Ovary (tissue), 9 donors: ENCODE results near the gene GAD2. TPM values are rescaled to one million over a fixed set of nuclear protein-coding genes. Genes with fewer than 3 reads are reported as not detected.
"Not testable (repeated sequence)": the region's sequence is repeated elsewhere in the genome, so short reads cannot be mapped to it uniquely, and the experiment has no call there.

Experiments used
- DNase-seq, 5 donors: peaks; one replicate each; pipeline ENCODE4 v3.0.0-alpha.2; 2019 to 2020
- H3K27ac ChIP-seq, 2 donors: fragments of 200-600 bp; one replicate each; pipeline versions ENCODE4 v1.5.1 to v1.8.0; 2019 to 2022
- H3K27me3 ChIP-seq: fragments of 200-600 bp; one replicate; pipeline ENCODE4 v1.8.0; 2022
- H3K36me3 ChIP-seq: fragments of 200-600 bp; sonication (generic); one replicate; pipeline ENCODE4 v1.5.1; 2019
- H3K4me1 ChIP-seq: one replicate; pipeline ENCODE4 v1.8.1; 2013; ENCODE audit warnings: mild to moderate bottlenecking, moderate library complexity; ENCODE audit not compliant: insufficient read depth
- H3K4me3 ChIP-seq: fragments of 200-600 bp; sonication (generic); one replicate; pipeline ENCODE4 v1.5.1; 2017
- H3K9me3 ChIP-seq, 2 donors: fragments of 200-600 bp in 1 of 2; sonication (generic) in 1 of 2; one replicate each; pipeline versions ENCODE4 v1.5.1 to v1.8.1; 2013 to 2019; ENCODE audit warnings: mild to moderate bottlenecking in 1 of 2, moderate library complexity in 1 of 2
- CTCF ChIP-seq, 3 donors: fragments of 450-650 bp in 2 of 3; fragments of 200-600 bp in 1 of 3; IDR thresholded peaks; one replicate each; pipeline versions ENCODE4 v1.5.1 to v1.8.0; 2016 to 2022; ENCODE audit warnings: antibody characterized with exemption in 3 of 3, mild to moderate bottlenecking in 1 of 3
- EP300 ChIP-seq: sonication (generic); formaldehyde crosslinking; IDR thresholded peaks from one replicate; pipeline ENCODE4 v1.6.1; 2017; ENCODE audit warnings: antibody characterized with exemption
- POLR2A ChIP-seq: fragments of 450-650 bp; IDR thresholded peaks from one replicate; pipeline ENCODE4 v1.6.1; 2017; ENCODE audit warnings: antibody characterized with exemption, mild to moderate bottlenecking, moderate library complexity
- WGBS, 3 donors: extraction: QIAGEN DNeasy Blood & Tissue Kit in 1 of 3; methylation state at CpG; one replicate each; pipeline versions ENCODE4 v1.1.5 to v1.1.7; 2013 to 2017; 5-methylcytosine and 5-hydroxymethylcytosine counted together
- intact Hi-C, 4 donors: fragments of 100-400 bp; cut with DNase I; formaldehyde crosslinking; loops; one replicate each; pipeline versions ENCODE4 v1.11.0 to v1.15.1; 2022 to 2023
- polyA plus RNA-seq, 2 donors: library from polyadenylated mRNA; stranded (reverse); fragments of 200-250 nt in 1 of 2; fragments of 350-450 nt in 1 of 2; fragmentation: Illumina TruSeq in 1 of 2; extraction: RNeasy Lipid Tissue Mini Kit (QIAGEN cat#74804) in 1 of 2; gene quantifications; one replicate each; pipeline ENCODE4 v1.2.3, GENCODE V29; 2013 to 2014
- total RNA-seq, 7 donors: library from RNA; depleted of rRNA in 2 of 7; stranded (reverse); fragments of >200 nt in 2 of 7; fragmentation: NEBNext Ultra II Directional in 3 of 7; extraction: Animal tissue kit (Norgen Biotek cat#: 25700) in 3 of 7; gene quantifications; one replicate each; pipeline versions ENCODE4 v1.1.0 to v1.2.4, GENCODE V29; 2016 to 2023
- donor health status: DM: no; HTN: no; CAD: no; lungs with moderate emphysema.
- donor health status: DM: no; HTN: no; CAD: no.
- donor health status: Bipolar disorder and iron deficiency.
- donor health status: DM: yes; HTN: yes; CAD: no.
- donor health status: DM: no; HTN: no; CAD: no.
- donor health status: DM: yes; HTN: yes; CAD: no.

GAD2 gene
- total and polyA plus RNA-seq, 9 donors: 0.02 TPM; not detected in 8

DNA sequence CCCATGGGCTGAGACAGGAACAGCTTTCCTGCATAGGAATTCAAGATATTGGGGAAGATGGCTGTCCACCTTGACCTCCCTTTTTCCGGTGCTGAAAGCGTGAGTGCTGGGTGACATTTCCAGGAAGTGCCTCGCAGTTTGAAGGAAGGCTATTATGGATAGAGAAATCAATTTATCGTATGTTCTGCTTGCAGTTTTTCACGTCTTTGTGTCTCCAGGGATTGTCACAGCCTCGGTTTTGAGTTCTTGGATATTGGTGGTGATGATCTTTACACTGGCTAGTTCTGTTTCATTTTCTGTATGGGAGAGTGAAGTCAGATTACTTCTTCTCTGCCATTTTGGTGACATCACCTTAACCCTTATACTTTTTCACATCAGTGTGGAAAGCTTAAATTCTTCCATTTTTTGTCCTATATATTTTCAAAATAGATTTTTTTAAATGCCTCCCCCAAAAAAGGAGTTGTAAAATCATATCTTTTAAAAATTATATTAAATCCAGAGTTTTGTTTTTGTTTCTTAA lies 119.1 kb downstream of the GAD2 start:
- no peak overlapping the region for H3K4me3 ChIP-seq
- 76 to 86% (median 79%) methylated on average over 6 of the region's 6 CpGs for WGBS, 3 donors
- no peak for TF ChIP-seq CTCF (IDR thresholded peaks at IDR 0.05)
- TF ChIP-seq POLR2A: no peak
- no peaks in the 10 kb centered on the region for H3K36me3 ChIP-seq
- no peak for DNase-seq
- H3K9me3 ChIP-seq: no peaks in the 10 kb centered on the region
- intact Hi-C loops: no loop called here
- H3K27me3 ChIP-seq: no peaks in the 10 kb centered on the region
- no peak overlapping the region for H3K27ac ChIP-seq
- no peaks in the 10 kb centered on the region for H3K4me1 ChIP-seq

DNA sequence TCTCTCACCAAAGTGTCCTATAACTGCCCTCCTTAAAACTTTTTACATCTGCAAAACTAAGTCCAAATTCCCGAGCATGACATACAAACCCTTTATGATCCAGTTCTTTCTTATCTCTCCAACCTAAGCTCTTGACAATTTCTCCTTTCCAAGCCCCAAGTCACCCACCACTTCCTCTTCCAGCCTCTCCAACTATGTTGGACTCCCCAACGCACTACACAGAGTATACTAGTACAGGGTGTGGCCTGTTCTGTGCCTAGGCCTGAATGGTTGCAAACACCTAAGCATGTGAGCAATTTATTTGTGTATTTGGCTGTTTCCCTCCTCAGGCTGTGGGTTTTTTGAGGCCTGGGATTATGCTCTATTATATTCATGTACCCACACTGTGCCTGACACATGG lies 120.4 kb downstream of the GAD2 start:
- H3K4me3 ChIP-seq: no peak overlapping the region
- no peaks in the 10 kb centered on the region for H3K27me3 ChIP-seq
- H3K9me3 ChIP-seq: no peaks in the 10 kb centered on the region
- H3K27ac ChIP-seq: no peak overlapping the region
- intact Hi-C loops: no loop called here
- WGBS, 3 donors: 67 to 71% (median 69%) methylated on average over 2 of the region's 2 CpGs
- no peak for DNase-seq
- H3K4me1 ChIP-seq: no peaks in the 10 kb centered on the region
- no peaks in the 10 kb centered on the region for H3K36me3 ChIP-seq
- no peak for TF ChIP-seq CTCF (IDR thresholded peaks at IDR 0.05)
- TF ChIP-seq POLR2A: no peak
- TF ChIP-seq EP300: no peak

- Histone ChIP-seq H3K27ac (no peak overlapping the region), H3K4me3 (no peak overlapping the region), H3K36me3 (no peaks in the 10 kb centered on the region), H3K9me3 (no peaks in the 10 kb centered on the region), H3K4me1 (no peaks in the 10 kb centered on the region), H3K27me3 (no peaks in the 10 kb centered on the region)
- DNase-seq: no peak
- intact Hi-C loops: loop anchor here in 1 of 4 donors (10.0 kb wide), 1 partner anchor 783 kb away; no protein-coding TSS in a partner anchor
- no peak for TF ChIP-seq POLR2A
- TF ChIP-seq EP300: no peak
Observed at GRCh38 chr10:26341701-26342100, 125.1 kb downstream of the GAD2 start.

- 67 to 79% (median 70%) methylated on average over 9 of the region's 9 CpGs for WGBS, 3 donors
- DNase-seq, H3K9me3 ChIP-seq, H3K27me3 ChIP-seq, H3K36me3 ChIP-seq, H3K4me1 ChIP-seq, H3K4me3 ChIP-seq, H3K27ac ChIP-seq: not testable (repeated sequence)
- intact Hi-C loops: loop anchor here in 1 of 4 donors (10.0 kb wide), 1 partner anchor 776 kb away; no protein-coding TSS in a partner anchor
Observed at GRCh38 chr10:26348821-26349417, 132.3 kb downstream of the GAD2 start.

Other genes with a start within 250 kb of the GAD2 start
- 1 to 10 TPM; 1.1 to 6.6 (median 1.8) TPM for gene APBB1IP, start 221.6 kb downstream of the GAD2 start, total RNA-seq
- gene APBB1IP, start 221.6 kb downstream of the GAD2 start, polyA plus RNA-seq: 10 to 100 TPM in 1 of 2 donors, under 1 TPM in 1; 0.64 to 10.2 TPM